Bronchial epithelial cell (primary cell): Measurements from ENCODE around the gene ASB11. TPM values are rescaled to one million over a fixed set of nuclear protein-coding genes. Genes with fewer than 3 reads are reported as not detected.
"Not testable (repeated sequence)": the region's sequence is repeated elsewhere in the genome, so short reads cannot be mapped to it uniquely, and the experiment has no call there.

ENCODE experiments used
- DNase-seq: peaks from one replicate; pipeline ENCODE4 v3.0.0-alpha.2; 2010; ENCODE audit warnings: low read depth
- FAIRE-seq: peaks from 2 replicates; lab custom pipeline; 2011; peaks lifted over from hg19 to GRCh38; lab: Jason Lieb, UNC
- H3K27me3 ChIP-seq: 2 replicates; pipeline ENCODE4 v1.5.1; 2011; ENCODE audit warnings: low read length; ENCODE audit not compliant: control insufficient read depth, insufficient read depth
- H3K36me3 ChIP-seq: 2 replicates; pipeline ENCODE4 v1.5.1; 2011; ENCODE audit warnings: low read length; ENCODE audit not compliant: control insufficient read depth, insufficient read depth
- H3K4me3 ChIP-seq: 2 replicates; pipeline ENCODE4 v1.5.1; 2011; ENCODE audit warnings: mild to moderate bottlenecking, low read depth, low read length, control low read depth
- total RNA-seq: library from RNA; depleted of rRNA; stranded (reverse); fragments of >200 nt; gene quantifications from 2 replicates; pipeline ENCODE4 v1.2.1, GENCODE V29; 2014
- TF ChIP-seq, protein P1 (sequence below): IDR thresholded peaks from 2 replicates; pipeline ENCODE4 v1.5.1; 2011; ENCODE audit warnings: mild to moderate bottlenecking, moderate library complexity, low read length, control low read depth, inconsistent platforms; ENCODE audit not compliant: insufficient read depth, severe bottlenecking

ASB11 gene
- total RNA-seq, 1 donor from 2014 or later = not detected

DNA sequence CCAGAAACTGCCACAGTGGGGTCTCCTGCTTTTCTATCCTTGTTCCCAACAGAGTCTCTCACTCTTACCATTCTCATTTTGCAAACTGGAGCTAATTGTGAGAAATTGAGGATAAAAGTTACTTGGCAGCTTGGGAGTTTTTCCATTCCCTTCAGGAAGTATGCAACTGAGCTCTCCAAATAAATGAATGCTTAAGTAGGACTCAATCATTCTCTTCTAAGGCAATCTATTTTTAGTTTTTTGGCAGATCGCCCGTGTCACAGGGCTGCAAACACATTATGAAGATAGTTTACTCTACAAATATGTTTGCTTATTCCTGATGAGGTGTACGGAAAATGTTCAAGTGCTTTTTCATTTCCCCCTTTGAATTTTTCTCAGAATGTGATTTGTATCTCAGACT, 5.3 kb downstream of the ASB11 start:
- FAIRE-seq (no peak), DNase-seq (no peak)
- H3K36me3 ChIP-seq = no peaks in the 10 kb centered on the region
- no peaks in the 10 kb centered on the region for H3K27me3 ChIP-seq
- no peak overlapping the region for H3K4me3 ChIP-seq
- TF ChIP-seq, protein P1, sequence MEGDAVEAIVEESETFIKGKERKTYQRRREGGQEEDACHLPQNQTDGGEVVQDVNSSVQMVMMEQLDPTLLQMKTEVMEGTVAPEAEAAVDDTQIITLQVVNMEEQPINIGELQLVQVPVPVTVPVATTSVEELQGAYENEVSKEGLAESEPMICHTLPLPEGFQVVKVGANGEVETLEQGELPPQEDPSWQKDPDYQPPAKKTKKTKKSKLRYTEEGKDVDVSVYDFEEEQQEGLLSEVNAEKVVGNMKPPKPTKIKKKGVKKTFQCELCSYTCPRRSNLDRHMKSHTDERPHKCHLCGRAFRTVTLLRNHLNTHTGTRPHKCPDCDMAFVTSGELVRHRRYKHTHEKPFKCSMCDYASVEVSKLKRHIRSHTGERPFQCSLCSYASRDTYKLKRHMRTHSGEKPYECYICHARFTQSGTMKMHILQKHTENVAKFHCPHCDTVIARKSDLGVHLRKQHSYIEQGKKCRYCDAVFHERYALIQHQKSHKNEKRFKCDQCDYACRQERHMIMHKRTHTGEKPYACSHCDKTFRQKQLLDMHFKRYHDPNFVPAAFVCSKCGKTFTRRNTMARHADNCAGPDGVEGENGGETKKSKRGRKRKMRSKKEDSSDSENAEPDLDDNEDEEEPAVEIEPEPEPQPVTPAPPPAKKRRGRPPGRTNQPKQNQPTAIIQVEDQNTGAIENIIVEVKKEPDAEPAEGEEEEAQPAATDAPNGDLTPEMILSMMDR = no peak

DNA sequence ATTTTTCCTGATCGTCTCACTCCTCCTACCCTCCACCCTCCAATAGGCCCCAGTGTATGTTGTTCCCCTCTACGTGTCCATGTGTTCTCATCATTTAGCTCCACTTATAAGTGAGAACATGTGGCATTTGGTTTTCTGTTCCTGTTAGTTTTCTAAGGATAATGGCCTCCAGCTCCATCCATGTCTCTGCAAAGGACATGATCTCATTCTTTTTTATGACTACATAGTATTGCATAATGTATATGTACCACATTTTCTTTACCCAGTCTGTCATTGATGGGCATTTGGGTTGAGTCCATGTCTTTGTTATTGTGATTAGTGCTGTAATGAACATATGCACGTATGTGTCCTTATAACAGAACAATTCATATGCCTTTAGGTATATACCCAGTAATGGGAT, 9.5 kb downstream of the ASB11 start:
- FAIRE-seq, H3K27me3 ChIP-seq, DNase-seq, H3K36me3 ChIP-seq, H3K4me3 ChIP-seq: not testable (repeated sequence)

DNA sequence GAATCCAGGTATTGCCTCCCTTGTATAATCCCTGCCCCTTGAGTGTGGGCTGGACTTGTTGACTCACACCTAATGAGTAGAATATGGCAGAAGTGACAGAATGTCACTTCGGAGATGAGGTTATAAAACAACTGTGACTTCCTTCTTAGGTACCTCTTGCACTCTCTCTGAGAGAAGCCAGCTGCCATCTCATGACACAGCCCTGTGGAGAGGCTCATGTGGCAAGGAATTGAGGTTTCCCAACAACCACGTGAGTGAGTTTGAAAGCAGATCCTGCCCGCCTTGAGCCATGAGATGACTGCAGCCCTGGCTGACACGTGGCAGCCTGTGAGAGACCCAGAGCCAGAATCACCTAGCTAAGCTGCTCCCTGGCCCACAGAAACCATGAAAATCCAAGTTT, 13.5 kb downstream of the ASB11 start:
- TF ChIP-seq, protein P1 = no peak
- DNase-seq (no peak), FAIRE-seq (no peak)
- Histone ChIP-seq H3K36me3 (no peaks in the 10 kb centered on the region), H3K27me3 (no peaks in the 10 kb centered on the region), H3K4me3 (no peak overlapping the region)

DNA sequence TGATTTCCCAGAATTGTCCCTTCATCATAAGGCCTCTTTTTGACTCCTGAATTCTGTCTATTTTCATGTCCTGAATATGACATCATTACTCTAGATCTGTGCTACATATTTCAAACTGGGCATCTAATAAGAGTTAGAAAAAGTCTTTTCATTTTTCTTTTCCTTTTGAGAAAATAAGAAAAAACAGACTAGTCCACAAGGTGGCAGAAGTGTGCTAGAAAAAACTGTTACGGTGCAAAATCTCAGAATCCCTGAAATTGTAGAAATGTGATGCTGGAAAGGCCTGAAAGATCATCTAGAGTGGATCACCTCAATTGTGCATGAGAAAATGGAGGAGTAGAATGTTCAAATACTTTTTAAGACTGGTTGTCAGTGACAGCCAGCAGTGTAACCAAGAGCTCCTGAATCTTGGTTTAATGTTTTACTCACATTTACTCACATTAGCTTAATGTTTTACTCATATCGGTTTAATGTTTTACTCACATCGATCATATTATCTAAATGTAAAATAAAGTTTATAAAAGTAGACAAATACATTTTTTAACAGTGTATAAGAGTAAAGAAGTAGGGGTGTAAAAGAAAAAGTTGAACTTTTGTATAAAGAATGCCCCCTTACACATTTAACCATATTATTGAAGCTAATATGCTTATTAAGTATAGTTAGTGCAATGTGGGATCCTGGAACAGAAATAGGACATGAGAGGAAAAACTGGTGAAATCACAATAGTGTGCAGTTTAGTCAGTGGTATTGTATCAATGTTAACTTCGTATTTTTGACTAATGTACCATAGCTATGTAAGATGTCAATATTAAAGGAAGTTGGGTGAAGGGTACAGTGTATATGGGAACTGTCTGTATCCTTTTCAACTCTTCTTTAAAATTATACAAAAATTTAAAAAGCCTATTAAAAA, 15.2 kb downstream of the ASB11 start:
- no peak overlapping the region for H3K4me3 ChIP-seq
- DNase-seq (no peak), FAIRE-seq (no peak)
- H3K27me3 ChIP-seq = no peaks in the 10 kb centered on the region
- TF ChIP-seq, protein P1 = peak; percentile 20
- H3K36me3 ChIP-seq = no peaks in the 10 kb centered on the region

DNA sequence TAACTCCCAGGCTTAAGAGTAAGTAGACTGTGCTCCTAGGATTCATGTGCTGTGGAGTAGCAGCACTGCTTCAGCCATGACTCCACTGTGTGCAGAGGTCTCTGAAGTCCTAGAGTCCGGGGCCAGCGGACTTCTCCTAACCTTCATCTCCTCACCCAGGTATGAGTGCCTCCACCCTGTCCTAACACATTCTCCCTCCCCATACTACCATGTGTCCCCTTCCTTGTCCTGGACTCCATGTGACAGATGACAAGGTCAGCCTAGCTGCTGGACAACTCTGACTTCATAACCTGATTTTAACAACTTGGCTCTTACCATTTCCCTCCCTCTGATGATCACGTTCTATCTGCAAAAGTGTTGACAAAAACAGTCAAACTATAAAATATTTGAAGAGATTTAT, 16.7 kb downstream of the ASB11 start:
- TF ChIP-seq, protein P1 = no peak
- Histone ChIP-seq H3K27me3 (no peaks in the 10 kb centered on the region), H3K4me3 (no peak overlapping the region), H3K36me3 (no peaks in the 10 kb centered on the region)
- DNase-seq = no peak
- FAIRE-seq = no peak

DNA sequence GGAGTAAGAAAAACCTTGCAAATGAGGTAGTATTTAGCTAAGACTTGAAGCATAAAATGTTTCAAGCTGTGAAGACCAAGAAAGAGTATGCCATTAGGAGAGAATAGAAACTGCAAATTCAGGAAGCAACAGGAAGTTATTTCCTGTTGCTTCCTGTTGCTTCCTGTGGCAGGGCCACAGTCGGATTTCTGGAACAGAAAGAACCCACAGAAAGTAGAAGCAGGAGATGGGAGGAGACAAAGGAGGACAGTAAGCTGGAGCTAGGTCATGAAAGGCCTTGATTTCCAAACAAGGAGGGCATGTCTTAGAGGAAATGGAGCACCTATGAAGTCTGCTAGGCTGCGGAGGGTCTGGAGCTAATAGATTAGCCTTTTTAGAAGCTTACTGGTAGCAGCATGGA, 17.2 kb downstream of the ASB11 start:
- Histone ChIP-seq H3K36me3 (no peaks in the 10 kb centered on the region), H3K27me3 (no peaks in the 10 kb centered on the region), H3K4me3 (no peak overlapping the region)
- DNase-seq (no peak), FAIRE-seq (no peak)
- TF ChIP-seq, protein P1 = no peak
